WI38 (cell line): Measurements from ENCODE around the gene SLC47A1.

ENCODE experiments used
- H3K4me3 ChIP-seq: 2 replicates; pipeline ENCODE4 v1.5.1; 2011; ENCODE audit warnings: low read depth, mild to moderate bottlenecking, control low read depth, low read length
- TF ChIP-seq, protein P1 (sequence below): IDR thresholded peaks from 2 replicates; pipeline ENCODE4 v1.5.1; 2012; ENCODE audit warnings: low read depth, mild to moderate bottlenecking, control low read depth, low read length

SLC47A1 gene

DNA sequence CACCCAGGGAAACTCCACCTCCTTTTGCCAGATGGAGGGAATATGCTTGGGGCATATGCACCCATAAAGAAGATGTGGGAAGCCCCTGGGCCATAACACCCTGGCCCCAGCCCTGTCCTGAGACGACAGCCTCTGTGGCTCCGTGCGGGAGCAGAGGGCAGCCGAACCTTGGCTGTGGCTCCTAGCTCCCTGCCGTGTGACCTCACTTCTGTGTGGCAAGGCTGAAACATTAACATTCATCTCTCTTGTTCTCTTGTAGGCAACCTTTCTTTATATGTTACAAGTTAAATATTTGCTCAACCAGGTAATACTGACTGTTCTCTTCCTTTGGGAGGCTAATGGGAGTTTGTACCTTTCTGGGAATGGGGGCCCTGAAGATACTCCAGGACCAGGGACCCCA lies 17.5 kb downstream of the SLC47A1 start:
- TF ChIP-seq, protein P1, sequence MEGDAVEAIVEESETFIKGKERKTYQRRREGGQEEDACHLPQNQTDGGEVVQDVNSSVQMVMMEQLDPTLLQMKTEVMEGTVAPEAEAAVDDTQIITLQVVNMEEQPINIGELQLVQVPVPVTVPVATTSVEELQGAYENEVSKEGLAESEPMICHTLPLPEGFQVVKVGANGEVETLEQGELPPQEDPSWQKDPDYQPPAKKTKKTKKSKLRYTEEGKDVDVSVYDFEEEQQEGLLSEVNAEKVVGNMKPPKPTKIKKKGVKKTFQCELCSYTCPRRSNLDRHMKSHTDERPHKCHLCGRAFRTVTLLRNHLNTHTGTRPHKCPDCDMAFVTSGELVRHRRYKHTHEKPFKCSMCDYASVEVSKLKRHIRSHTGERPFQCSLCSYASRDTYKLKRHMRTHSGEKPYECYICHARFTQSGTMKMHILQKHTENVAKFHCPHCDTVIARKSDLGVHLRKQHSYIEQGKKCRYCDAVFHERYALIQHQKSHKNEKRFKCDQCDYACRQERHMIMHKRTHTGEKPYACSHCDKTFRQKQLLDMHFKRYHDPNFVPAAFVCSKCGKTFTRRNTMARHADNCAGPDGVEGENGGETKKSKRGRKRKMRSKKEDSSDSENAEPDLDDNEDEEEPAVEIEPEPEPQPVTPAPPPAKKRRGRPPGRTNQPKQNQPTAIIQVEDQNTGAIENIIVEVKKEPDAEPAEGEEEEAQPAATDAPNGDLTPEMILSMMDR, result no peak
- H3K4me3 ChIP-seq, result no peak overlapping the region

DNA sequence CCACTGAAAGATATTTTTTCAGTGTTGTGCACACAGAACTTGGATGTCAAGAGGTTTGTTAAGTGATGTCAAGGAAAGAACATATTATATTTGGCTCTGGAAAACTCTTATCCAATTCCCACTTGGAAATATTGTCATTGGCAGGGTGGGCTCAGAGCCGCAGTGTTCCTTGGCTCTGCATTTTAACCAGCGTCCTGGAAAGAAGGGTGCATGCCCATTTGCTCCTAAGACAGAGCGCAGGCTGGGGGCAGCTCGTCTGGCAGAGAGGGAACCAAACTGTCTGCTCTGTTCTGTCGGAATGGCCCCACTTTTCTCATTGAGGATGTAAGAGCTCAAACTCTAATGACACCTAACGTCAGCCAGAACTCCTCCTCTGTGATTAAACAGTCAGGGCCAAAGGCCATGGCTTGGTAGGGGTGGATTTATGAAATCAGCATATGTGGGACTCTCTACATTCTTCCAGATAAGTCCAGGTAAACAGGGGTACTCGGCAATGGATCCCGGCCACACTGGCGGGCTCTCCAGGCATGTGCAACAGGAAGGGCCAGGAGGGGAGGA lies 18.0 kb downstream of the SLC47A1 start:
- H3K4me3 ChIP-seq, result no peak overlapping the region
- TF ChIP-seq, protein P1, result no peak

DNA sequence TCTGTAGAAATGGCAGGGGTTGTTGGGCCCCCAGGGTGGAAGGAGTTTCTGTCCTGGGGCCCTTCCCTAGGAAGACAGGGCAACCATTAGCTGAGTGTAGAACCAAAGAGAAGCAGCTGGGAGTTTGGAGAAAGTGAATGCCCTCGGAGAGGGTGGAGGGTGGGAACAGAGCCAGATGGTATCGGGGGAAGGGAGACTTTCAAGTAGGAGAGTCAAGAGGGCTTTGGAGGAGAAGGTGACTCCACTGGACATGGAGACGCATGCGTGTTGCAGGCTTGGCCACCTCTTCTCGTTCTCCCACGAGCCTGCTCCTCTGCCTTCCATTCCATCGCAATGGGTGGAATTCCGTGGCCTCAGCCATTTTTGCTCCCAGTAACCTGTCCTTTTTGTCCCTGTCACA lies 19.4 kb downstream of the SLC47A1 start:
- TF ChIP-seq, protein P1, result no peak
- no peak overlapping the region for H3K4me3 ChIP-seq

- H3K4me3 ChIP-seq, result no peak overlapping the region
- TF ChIP-seq, protein P1, result no peak
Measured at GRCh38 chr17:19554393-19554792, 20.7 kb downstream of the SLC47A1 start.

DNA sequence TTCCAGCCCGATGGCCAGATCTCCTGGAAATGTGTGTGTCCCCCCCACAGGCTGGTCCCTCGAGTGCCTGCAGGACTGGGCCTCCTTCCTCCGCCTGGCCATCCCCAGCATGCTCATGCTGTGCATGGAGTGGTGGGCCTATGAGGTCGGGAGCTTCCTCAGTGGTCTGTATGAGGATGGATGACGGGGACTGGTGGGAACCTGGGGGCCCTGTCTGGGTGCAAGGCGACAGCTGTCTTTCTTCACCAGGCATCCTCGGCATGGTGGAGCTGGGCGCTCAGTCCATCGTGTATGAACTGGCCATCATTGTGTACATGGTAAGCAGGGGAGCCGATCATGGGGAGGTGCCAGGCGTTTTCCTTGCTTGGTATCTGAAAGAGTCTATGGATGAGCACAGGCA lies 22.1 kb downstream of the SLC47A1 start:
- H3K4me3 ChIP-seq, result no peak overlapping the region
- TF ChIP-seq, protein P1, result no peak

- H3K4me3 ChIP-seq, result no peak overlapping the region
- TF ChIP-seq, protein P1, result no peak
Measured at GRCh38 chr17:19558946-19559345, 25.3 kb downstream of the SLC47A1 start.

GRCh38 chr17:19561697-19562318 lies 28.2 kb downstream of the SLC47A1 start:
- TF ChIP-seq, protein P1, result no peak
- no peak overlapping the region for H3K4me3 ChIP-seq
